B cell (primary cell): ENCODE results near the gene GNB2.

Experiments
- EZH2 ChIP-seq: IDR thresholded peaks from 2 replicates; pipeline ENCODE4 v1.6.1; 2012; ENCODE audit warnings: borderline replicate concordance, low read depth, mild to moderate bottlenecking, moderate library complexity, low read length; ENCODE audit not compliant: insufficient read depth, poor library complexity, severe bottlenecking
- TF ChIP-seq, protein P1 (sequence below): fragments of 200-600 bp; IDR thresholded peaks from one replicate; pipeline ENCODE4 v1.8.0; 2022; ENCODE audit warnings: antibody characterized with exemption, mild to moderate bottlenecking

DNA sequence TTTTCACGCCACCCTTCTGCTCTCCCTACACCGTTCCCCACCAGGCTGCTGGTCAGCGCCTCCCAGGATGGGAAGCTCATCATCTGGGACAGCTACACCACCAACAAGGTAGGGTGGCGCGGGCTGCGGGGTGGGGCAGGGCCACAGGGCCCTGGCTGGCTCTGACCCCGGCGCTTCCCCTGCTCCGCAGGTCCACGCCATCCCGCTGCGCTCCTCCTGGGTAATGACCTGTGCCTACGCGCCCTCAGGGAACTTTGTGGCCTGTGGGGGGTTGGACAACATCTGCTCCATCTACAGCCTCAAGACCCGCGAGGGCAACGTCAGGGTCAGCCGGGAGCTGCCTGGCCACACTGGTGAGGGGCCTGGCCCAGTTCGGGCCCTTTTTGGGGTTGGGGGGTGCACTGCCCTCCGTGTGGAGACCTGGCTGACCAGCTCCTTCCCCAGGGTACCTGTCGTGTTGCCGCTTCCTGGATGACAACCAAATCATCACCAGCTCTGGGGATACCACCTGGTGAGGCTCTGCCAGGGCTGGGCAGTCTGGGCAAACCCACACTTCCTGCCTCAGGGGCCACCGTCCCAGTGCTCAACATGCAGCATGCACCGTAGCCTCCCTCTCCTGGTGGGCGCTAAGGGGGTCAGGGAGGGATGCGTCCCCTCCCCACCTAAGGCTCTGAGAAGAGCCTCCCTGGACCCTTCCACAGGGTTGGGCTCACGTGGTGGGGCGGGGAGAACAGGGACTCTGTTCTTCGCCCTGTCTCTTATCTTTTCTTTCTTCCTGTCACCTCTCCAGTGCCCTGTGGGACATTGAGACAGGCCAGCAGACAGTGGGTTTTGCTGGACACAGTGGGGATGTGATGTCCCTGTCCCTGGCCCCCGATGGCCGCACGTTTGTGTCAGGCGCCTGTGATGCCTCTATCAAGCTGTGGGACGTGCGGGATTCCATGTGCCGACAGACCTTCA is 4.0 kb downstream of the GNB2 start:
- TF ChIP-seq, protein P1, sequence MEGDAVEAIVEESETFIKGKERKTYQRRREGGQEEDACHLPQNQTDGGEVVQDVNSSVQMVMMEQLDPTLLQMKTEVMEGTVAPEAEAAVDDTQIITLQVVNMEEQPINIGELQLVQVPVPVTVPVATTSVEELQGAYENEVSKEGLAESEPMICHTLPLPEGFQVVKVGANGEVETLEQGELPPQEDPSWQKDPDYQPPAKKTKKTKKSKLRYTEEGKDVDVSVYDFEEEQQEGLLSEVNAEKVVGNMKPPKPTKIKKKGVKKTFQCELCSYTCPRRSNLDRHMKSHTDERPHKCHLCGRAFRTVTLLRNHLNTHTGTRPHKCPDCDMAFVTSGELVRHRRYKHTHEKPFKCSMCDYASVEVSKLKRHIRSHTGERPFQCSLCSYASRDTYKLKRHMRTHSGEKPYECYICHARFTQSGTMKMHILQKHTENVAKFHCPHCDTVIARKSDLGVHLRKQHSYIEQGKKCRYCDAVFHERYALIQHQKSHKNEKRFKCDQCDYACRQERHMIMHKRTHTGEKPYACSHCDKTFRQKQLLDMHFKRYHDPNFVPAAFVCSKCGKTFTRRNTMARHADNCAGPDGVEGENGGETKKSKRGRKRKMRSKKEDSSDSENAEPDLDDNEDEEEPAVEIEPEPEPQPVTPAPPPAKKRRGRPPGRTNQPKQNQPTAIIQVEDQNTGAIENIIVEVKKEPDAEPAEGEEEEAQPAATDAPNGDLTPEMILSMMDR = no peak
- no peak for TF ChIP-seq EZH2
